NCI-H2171 treated with DMSO at 0.1 percent for 48 hours (cell line): ENCODE results near the gene ANO3.

Experiments used
- DNase-seq: peaks from one replicate; lab custom pipeline; 2025; lab: John Stamatoyannopoulos, UW

The ANO3 gene

GRCh38 chr11:26712497-26712896 lies 380.6 kb downstream of the ANO3 start:
- no peak for DNase-seq
